Left ventricle myocardium inferior (tissue), 1 donor: ENCODE data around the gene POLA2. TPM values are rescaled to one million over a fixed set of nuclear protein-coding genes. Genes with fewer than 3 reads are reported as not detected.

Experiments used
- DNase-seq: peaks from one replicate; pipeline ENCODE4 v3.0.0-alpha.2; 2020
- H3K27ac ChIP-seq: fragments of 200-600 bp; replicated peaks from 2 replicates; pipeline ENCODE4 v1.8.0; 2021
- H3K27me3 ChIP-seq: fragments of 200-600 bp; 2 replicates; pipeline ENCODE4 v1.8.0; 2021; ENCODE audit warnings: low read depth
- H3K36me3 ChIP-seq: fragments of 200-600 bp; 2 replicates; pipeline ENCODE4 v1.8.0; 2021
- H3K4me1 ChIP-seq: fragments of 200-600 bp; 2 replicates; pipeline ENCODE4 v1.8.0; 2021
- H3K4me3 ChIP-seq: fragments of 200-600 bp; 2 replicates; pipeline ENCODE4 v1.8.0; 2021; ENCODE audit warnings: mild to moderate bottlenecking, moderate library complexity
- H3K9me3 ChIP-seq: fragments of 200-600 bp; replicated peaks from 2 replicates; pipeline ENCODE4 v1.8.0; 2021
- CTCF ChIP-seq: fragments of 200-600 bp; IDR thresholded peaks from 2 replicates; pipeline ENCODE4 v1.8.0; 2021; ENCODE audit warnings: antibody characterized with exemption, mild to moderate bottlenecking, borderline replicate concordance
- intact Hi-C: fragments of 100-400 bp; cut with micrococcal nuclease; formaldehyde crosslinking; loops from one replicate; pipeline ENCODE4 v1.11.0; 2022
- total RNA-seq: library from RNA; stranded (reverse); fragmentation: NEBNext Ultra II Directional; extraction: Animal tissue kit (Norgen Biotek cat#: 25700); gene quantifications from one replicate; pipeline ENCODE4 v1.2.1, GENCODE V29; 2021
- donor health status: DM: no; HTN: yes; CAD: no; lungs with severe emphysema.

The POLA2 gene
- total RNA-seq, 1 donor from 2014 or later, result 3.8 TPM

- H3K4me1 ChIP-seq, result peaks cover 13% of the 10 kb centered on the region
- H3K9me3 ChIP-seq, result no peaks in the 10 kb centered on the region
- intact Hi-C loops, result no loop called here
- H3K36me3 ChIP-seq, result no peaks in the 10 kb centered on the region
- no peak for TF ChIP-seq CTCF
- no peaks in the 10 kb centered on the region for H3K27me3 ChIP-seq
- no peak for DNase-seq
- no peak overlapping the region for H3K4me3 ChIP-seq
- no peak overlapping the region for H3K27ac ChIP-seq
Measured at GRCh38 chr11:65221026-65221425, 40.7 kb upstream of the POLA2 start.

- H3K27ac ChIP-seq, result no peak overlapping the region
- no peaks in the 10 kb centered on the region for H3K36me3 ChIP-seq
- H3K4me1 ChIP-seq, result peaks cover 15% of the 10 kb centered on the region
- no peak for TF ChIP-seq CTCF
- no peak overlapping the region for H3K4me3 ChIP-seq
- DNase-seq, result no peak
- intact Hi-C loops, result no loop called here
- no peaks in the 10 kb centered on the region for H3K27me3 ChIP-seq
- H3K9me3 ChIP-seq, result no peaks in the 10 kb centered on the region
Measured at GRCh38 chr11:65223011-65223410, 38.8 kb upstream of the POLA2 start.

- peaks cover 15% of the 10 kb centered on the region for H3K4me1 ChIP-seq
- TF ChIP-seq CTCF, result no peak
- no peaks in the 10 kb centered on the region for H3K9me3 ChIP-seq
- peak overlapping the region; percentile 67 for H3K4me3 ChIP-seq
- H3K27ac ChIP-seq, result peak overlapping the region; percentile 66
- peak; percentile 28 for DNase-seq
- intact Hi-C loops, result no loop called here
- H3K36me3 ChIP-seq, result no peaks in the 10 kb centered on the region
- H3K27me3 ChIP-seq, result no peaks in the 10 kb centered on the region
Measured at GRCh38 chr11:65224930-65225278, 36.9 kb upstream of the POLA2 start.

GRCh38 chr11:65225279-65226102 is 36.3 kb upstream of the POLA2 start:
- DNase-seq, result peak; percentile 58
- no peaks in the 10 kb centered on the region for H3K27me3 ChIP-seq
- H3K4me1 ChIP-seq, result peaks cover 15% of the 10 kb centered on the region
- peak; percentile 56 for TF ChIP-seq CTCF
- H3K4me3 ChIP-seq, result peak overlapping the region; percentile 67
- no peaks in the 10 kb centered on the region for H3K9me3 ChIP-seq
- no peaks in the 10 kb centered on the region for H3K36me3 ChIP-seq
- peak overlapping the region; percentile 66 for H3K27ac ChIP-seq
- intact Hi-C loops, result no loop called here

GRCh38 chr11:65226103-65226442 is 35.7 kb upstream of the POLA2 start:
- Histone ChIP-seq H3K27ac (peak overlapping the region; percentile 66), H3K36me3 (no peaks in the 10 kb centered on the region), H3K4me1 (peaks cover 15% of the 10 kb centered on the region), H3K27me3 (no peaks in the 10 kb centered on the region), H3K9me3 (no peaks in the 10 kb centered on the region), H3K4me3 (peak overlapping the region; percentile 67)
- DNase-seq, result no peak
- intact Hi-C loops, result no loop called here
- TF ChIP-seq CTCF, result no peak
